ENCODE measurements around the gene SUN5.
"Not testable (repeated sequence)": the region's sequence is repeated elsewhere in the genome, so short reads cannot be mapped to it uniquely, and the experiment has no call there.

The SUN5 gene

DNA sequence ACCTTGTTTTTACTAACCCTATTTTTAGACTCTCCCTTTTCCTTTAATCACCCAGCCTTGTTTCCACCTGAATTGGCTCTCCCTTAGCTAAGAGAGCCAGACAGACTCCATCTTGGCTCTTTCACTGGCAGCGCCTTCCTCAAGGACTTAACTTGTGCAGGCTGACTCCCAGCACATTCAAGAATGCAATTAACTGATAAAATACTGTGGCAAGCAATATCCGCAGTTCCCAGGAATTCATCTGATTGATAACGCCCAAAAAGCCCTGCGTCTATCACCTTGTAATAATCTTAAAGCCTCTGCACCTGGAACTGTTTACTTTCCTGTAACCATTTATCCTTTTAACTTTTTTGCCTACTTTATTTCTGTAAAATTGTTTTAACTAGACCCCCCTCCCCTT, 29.1 kb downstream of the SUN5 start:
- DNase-seq = not testable (repeated sequence)

GRCh38 chr20:32974204-32975064, 29.8 kb downstream of the SUN5 start:
- DNase-seq = not testable (repeated sequence)

GRCh38 chr20:32973077-32973717, 31.0 kb downstream of the SUN5 start:
- no peak for DNase-seq

DNA sequence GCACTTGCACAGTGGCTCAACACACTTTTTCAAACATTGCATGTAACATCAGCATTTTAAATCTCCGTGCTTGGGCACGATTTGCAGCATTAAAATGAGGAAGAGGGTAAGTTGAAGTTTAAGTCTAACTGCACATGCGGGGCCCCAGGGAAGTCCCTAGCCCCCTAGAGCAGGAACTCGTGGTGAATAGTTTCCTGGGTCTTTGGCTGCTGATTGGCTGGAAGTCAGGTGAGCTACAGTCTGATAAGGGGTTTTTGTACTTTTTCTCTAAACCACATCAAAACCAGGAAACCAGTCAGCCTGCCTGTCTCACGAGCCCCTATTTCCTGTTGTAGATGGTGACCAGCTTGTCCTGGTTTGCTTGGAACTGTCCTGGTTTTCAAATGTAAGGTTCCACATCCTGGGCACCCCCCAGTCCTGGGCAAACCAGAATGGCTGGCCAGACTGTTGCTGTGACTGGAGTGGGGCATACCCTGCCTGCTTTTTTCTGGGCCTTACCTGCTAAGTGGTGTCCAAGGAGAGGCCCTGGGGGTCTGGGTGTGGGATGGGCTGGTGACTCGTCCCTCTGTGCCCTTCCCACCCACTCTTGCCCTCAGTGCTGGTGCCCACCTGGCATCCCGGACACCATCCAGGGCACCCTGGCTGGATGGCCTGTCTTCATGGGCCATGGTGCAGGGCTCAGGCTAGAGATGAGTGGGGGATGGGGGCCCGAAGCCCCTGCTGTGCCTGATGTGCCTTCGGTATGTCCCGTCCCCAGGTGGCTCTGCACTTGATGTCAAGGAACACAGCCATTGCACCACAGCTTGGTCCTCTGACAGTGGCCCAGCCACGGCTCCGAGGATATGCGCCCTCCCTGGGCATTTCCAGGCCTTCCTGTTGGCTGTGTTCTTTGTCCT, 31.8 kb downstream of the SUN5 start:
- DNase-seq = no peak

DNA sequence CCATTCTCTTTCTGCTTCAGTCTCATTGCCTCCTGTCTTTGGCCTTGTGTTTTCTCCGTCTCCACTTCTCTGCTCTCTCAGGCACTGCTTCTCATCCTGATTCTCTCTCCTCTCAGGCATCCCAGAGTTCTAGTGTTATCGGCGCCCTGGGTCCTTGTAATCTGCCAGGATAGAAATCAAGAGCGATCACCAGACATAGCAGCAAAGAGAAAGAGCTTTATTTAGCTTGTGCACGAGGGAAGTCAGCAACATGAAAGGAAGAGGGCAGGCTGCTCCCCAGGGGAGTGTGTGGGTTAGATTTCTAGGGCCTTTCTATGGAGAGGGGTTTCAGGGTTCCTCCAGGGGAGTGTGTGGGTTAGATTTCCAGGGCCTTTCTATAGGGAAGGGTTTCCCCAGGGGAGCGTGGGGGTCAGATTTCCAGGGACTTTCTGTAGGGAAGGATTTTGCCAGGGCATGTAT, 32.5 kb downstream of the SUN5 start:
- no peak for DNase-seq

GRCh38 chr20:32970973-32971300, 33.3 kb downstream of the SUN5 start:
- DNase-seq = no peak

DNA sequence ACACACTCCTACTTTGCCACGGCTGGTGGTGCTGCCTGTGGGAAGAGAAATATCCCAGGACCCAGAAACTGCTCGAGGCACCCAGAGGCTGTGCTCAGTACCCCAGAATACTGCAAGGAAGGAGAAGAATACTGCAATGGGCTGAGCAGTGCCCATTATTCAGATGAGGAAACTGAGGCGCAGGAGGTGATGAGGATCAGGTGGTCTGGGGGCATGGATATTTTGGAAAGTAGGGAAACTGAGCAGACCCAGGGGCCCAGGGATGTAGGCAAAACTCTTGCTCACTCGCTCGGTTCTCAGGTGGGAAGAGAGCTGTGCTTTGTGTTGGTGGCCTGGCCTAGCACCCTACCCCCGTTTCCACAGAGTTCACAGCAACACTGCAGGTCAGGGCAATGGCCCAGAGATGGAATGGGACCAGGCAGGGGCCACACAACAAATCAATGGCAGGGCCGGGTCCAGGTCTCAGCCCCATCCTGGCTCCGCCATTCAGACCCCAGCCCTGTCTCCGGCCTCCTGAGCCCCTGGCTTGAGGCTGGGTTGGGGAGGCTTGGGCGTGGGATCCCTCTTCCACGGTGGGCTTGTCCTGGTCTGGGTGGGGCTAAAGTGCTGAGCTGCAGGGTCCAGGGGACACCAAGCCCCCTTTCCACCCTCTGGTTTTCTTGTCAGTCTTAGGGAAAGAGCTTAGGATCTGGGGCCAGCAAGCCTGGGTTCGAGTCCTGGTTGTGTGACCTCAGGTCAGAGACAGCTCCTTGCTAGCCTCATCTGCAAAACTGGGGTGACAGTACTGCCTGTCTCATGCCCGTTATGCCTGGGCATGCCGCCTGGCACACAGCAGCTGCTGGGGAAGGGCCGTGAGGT, 33.9 kb downstream of the SUN5 start:
- no peak for DNase-seq

- no peak for DNase-seq
Measured at GRCh38 chr20:32969356-32970114, 34.7 kb downstream of the SUN5 start.

DNA sequence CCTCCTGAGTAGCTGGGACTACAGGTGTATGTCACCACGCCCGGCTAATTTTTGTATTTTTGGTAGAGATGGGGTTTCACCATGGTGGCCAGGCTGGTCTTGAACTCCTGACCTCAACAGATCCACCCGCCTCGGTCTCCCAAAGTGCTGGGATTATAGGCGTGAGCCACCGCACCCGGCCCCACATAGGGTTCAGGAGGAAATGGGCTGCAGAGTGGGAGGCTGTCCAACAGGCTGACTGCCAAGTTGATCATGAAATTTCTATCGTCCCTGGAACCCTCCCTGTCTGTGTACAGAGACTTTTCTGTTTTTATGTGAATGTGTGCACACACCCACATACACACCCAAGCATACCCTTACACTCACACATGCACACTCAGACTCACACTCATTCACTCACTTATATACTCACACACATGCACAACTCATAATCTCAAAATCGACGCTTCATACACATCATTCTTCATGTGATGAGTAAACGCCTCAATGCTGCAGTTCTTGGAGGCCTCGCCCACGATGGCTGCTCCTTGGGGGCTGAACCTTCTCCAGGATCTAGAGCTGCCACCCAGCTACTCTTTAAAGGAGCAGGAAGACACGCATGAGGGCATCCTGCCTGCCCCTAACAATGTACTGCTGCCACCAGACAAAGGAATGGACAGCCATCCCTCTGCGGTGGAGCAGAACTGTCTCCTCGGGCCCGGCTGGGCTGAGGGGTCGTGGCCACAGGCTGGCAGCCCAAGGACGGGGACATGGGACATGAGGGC, 35.6 kb downstream of the SUN5 start:
- no peak for DNase-seq

- DNase-seq = no peak
Measured at GRCh38 chr20:32967961-32968457, 36.2 kb downstream of the SUN5 start.

DNA sequence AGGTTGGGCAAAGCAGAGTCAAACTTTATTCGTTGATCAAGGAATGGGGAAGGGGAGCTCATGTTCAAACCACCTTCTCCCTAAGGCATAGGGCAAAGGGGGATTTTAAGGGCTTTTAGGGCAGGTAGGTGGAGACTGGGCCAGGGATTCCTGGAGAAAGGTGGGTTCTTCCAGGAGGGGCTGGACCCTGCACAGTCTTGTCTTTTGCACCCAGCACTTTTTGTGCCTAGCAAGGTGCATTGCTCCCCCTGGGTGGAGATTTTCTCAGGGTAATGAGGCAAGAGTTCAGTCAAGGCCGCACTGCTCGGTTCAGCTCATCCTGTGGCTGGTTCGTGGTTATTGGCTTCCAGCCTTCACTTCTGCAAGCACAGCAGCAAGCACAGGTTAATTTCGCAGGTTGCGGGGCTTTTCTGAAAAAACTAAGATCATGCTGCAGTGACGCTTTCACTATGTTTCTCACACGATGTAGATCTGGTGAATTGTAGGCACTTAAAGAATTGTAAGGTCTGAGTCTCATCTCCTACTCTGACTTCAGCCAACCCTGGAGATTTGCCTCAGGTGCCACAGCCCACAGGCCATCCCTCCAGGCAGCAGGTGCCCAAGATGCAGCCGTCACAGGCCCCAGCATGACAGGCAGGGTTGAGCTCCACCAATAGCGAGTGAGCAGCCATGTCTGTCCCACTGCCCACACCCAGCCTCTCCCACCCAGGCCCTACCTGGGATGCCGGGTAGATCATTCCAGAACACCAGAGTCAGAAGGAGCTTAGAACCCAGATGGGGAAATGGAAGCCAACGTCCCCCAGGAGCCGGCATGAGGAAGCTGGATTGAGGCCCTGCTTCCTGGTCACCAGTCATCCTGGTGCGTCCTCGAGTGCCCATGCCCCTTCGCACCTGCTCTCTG, 37.1 kb downstream of the SUN5 start:
- no peak for DNase-seq

GRCh38 chr20:32966382-32966781, 37.9 kb downstream of the SUN5 start:
- DNase-seq = no peak

DNA sequence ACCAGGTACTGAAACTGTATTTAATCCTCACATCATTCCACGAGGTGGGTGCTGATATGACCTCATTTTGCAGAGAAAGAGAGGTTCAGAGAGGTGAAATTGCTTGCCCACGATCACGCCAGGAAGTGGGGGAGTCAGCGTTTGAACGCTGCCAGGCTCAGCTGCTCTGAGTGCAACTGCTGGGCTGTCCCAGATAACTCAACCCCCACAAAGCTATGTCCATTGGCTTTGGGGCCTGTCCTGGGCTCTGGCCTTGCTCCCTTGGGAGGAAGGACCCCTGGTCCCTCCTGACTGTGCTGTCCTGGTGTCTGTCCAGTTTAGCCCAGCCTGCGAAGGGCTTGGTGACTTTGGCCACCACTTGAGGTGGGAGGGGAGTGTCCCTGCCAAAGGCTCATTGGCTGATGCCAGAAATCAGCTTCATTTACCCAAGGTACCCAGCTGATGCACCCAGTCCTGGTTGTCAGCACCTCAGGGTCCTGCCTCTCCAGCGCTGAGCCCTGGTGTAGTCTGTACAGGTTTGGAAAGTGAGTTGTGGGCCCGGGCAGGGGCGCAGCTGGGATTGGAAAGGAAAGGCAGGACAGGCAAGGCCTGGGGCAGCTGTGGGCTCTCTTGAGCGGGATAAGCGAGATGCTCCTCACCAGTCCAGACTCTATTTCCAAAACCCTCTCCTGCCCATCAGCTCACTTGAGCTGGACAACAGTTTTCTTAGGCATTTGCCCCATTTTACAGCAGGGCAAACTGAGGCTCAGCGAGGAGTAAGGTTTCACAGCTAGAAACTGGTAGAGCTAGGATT, 38.5 kb downstream of the SUN5 start:
- no peak for DNase-seq

DNA sequence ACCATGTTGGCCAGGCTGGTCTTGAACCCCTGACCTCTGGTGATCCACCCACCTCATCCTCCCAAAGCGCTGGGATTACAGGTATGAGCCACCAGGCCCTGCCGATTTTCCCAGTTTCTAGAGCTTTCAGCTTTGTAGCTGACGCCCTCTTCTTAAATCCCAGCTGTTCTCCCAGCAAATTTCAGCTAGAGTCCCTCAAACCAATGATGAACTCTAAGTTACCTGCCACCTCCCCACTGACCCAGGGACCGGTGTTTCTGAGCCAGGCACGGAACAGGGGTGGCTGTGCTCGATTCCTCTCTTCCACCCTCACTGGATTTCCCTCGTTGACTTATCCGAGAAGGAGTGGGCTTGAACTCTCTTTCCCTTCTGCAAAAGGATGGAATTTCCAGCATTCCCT, 39.1 kb downstream of the SUN5 start:
- no peak for DNase-seq

GRCh38 chr20:32964575-32964974, 39.7 kb downstream of the SUN5 start:
- DNase-seq = no peak

DNA sequence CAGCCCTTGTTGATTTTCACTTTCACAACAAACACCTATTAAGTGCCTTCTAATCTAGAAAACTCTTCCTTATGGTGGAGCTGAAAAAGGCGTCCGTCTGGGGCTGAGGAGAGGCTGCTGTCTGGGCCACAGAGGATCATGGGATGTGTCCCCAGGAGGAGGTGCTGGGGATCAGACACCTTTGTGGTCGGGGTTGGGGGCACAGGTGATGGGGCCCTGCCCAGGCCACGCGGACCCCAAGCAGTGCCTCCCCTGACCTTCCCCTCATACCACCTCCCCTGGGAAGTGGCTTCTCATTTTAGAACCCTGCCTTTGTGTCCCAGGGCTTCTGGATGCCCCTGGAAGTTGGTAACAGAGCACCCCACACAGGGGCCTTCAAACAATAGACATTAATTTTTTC, 41.1 kb downstream of the SUN5 start:
- no peak for DNase-seq

DNA sequence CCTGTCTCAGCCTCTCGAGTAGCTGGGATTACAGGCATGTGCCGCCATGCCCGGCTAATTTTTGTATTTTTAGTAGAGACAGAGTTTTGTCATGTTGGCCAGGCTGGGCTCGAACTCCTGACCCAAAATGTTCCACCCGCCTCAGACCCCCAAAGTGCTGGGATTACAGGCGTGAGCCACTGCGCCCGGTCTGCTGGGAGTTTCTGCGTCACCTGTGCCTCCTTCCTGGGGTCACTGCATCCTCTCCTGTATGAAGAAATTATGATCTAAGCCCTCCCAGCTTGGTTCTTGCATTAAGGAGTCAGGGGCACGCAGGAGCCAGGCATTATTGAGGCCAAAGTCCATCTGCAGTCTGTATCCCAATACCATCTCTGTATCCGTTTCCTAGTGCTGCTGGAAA, 41.6 kb downstream of the SUN5 start:
- not testable (repeated sequence) for DNase-seq

GRCh38 chr20:32962053-32962452, 42.2 kb downstream of the SUN5 start:
- DNase-seq = no peak
